Stimulated activated CD8-positive, alpha-beta memory T cell treated with anti-CD3 and anti-CD28 coated beads, Interleukin-2, amount 100 ng/mL, for 1 hour (primary cell): ENCODE measurements around the gene C6orf58.

ENCODE experiments used
- DNase-seq, 2 donors: peaks; one replicate each; pipeline ENCODE4 v3.0.0-alpha.2; 2020; ENCODE audit warnings: low read depth in 2 of 2

The C6orf58 gene

DNA sequence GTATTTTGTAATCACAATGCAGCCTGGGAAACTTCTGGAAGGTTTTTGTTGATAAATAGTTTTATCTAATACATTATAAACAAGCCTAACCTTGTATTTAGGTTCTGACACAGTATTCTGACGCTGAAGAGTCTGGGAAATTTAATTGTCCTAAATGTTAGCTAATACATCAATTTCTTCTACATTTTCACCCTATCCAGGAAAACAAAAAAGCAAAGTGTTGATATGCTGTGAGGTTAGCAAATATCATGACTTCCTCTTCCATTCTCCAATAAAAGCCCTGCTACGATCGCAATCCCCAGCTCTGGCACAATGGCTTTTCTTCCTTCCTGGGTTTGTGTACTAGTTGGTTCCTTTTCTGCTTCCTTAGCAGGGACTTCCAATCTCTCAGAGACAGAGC is at the start of gene C6orf58:
Gene C6orf58 (plus strand): TSS at position 301 of the 400 bp plus-strand sequence. CDS start 12 bp downstream, at position 313.
- DNase-seq = no peak

DNA sequence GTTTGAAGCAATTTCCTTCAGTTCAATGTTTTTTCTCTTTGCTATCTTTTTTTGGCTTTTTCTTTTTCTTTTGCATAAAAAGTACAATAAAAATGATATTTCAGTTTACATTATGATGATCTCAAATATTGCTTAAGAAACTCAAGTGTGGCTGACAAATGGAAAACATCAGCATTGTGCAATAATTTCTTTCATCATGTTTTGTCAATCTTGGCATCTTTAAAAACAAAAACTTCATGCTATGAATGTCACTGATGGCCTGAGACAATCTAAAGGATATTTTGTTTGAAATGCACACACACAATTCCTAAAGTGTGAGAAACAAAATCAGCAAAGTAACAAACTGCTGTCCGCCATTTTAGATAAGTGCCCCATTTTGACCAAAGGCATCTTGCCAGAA is 44.0 kb upstream of the C6orf58 start:
- DNase-seq = no peak

DNA sequence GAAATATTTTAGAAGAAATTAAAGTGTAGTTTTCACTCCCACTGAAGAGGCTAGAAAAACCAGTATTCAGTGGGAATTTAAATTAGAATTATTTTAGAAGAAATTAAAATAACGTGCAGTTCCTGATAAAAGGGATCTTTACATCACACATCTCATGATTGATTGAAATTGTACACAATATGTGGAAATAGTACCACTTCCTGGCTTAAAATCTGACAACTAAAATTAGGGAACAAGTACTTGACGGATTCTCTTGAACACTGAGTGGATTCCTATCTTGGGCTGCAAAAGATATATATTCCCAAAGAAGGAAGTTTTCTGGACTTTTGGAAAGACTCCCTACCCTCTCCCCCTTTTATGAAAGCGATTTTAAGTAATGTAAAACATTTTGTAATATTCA is 43.2 kb upstream of the C6orf58 start:
- no peak for DNase-seq

DNA sequence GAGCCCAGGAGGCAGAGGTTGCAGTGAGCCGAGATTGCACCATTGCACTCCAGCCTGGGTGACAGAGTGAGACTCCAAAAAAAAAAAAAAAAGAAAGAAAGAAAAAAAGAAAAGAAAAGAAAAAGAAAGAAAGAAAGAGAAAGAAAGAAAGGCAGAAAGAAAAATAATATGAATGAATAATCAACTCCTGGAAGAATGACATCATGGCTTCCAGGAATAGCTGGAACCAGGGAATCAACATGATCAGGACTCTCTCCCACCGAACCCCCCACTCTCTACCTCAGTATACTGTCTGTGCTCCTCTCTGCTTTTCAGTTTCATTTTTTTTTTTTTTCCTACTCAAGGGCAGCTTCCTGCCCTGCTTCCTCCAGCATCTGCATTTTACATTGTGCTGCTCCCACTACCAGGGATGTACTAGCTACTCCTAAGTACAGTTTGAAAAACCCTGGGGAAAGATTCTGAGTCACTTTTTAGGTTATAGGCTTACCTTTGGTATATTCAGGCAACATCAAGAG is 38.2 kb upstream of the C6orf58 start:
- no peak for DNase-seq

DNA sequence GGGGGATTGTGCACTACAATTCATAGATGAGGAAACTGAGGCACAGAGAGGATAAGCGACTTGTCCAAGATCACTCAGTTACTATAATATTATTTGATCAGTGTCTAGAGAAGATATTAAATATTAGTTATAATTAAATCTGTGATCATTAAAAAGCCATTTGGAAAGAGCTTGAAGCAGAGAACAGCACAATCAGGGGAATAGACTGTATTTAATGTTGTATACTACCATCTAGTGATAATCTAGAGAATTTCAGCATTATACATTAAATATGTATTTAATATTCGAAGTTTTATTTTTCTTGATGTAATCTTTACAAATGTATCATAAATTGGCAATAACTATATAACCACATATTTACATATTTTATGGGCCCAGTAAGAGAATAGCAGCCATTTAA is 37.7 kb upstream of the C6orf58 start:
- no peak for DNase-seq

DNA sequence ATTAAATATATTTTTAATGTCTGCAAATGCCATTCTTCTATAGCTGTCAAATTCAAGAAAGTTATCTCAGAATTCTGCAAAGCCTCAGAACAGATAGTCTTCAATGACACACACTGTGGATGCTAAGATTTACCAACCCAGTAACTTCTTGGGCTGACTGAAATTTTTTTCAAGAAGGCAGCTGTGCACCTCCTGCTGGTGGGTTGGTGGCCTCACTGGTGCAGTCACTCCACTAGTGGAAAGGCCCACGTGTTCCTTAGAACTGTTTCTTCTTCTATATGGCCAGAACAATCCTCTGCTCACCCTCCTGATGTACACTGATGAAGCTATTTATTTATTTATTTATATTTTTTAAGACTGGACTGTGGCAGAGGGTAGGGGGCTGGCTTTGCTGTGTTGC is 29.8 kb upstream of the C6orf58 start:
- no peak for DNase-seq

DNA sequence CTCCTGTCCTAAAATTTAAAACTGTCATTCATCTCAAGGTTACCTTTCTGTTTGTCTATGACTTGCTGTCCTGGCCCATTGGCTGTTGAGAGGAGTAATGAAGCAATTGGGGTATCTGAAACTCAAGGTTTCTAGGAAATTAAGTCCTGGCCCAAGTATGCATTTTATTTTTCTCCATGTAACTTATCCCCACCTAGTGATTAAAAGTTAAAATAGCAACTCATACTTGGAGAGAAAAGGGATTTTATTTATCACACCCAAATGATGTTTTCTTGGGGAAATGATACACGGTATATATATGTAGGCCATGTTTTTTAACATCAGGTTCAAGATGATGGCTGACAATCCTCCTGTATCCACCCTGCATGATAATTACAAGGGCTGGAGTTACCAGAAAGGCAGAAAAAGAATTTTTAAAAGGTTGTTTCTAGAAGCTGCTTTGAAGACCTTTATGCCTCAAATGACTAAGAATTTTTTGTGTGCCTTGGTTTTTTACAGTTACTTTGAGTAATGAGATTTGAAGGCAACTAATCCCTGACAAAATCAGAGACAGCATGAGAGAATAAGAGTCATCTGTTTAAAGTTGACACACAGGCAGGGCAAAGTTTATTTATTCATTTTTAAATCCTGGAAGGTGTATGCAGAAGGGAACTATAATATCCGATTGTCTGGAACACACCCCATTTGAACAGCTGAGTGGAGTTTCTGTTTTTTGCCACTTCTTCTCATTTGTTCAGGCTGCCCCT is 28.9 kb upstream of the C6orf58 start:
- no peak for DNase-seq

DNA sequence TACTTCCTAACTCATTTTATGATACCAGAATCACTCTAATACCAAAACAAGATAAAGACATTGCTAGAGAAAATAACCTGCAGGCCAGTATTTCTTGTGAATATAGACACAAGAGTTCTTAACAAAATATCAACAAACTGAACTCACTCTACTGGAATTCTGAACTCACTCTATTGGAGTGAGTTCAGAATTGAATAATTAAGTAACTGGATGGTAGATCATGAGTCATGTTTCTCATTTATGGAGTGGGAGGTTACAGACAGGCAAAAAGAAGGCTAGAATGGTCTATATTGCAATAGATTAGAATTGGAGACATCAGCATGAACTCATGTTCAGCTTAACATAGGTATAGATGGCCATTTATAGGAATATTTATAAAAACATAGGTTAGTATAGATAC is 26.6 kb upstream of the C6orf58 start:
- DNase-seq = no peak

DNA sequence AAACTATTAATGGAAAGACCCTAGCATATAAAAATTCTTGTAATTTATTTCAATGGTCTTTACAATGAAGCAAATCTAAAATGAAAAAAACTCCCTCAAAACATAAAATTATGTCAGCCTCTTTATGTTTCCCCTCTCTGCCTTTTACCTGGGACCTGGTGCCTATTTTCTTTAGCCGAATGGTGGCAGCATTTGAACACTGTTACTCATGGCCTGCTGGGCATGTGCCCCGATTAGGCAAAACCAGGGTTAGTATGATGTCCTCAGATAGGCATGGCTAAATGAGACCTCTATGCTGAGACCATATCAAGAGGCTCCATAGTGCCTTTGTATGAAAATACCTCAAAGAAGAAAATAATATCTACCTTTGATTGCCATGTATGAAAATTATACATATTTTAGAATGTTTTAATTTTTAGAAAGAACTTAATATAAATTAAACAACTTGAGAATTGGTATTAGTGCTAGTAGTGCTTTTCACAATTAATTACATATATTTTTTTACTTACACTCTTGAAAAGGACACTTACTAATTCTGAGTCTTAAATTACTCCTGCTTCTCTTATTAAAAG is 22.5 kb upstream of the C6orf58 start:
- DNase-seq = no peak

DNA sequence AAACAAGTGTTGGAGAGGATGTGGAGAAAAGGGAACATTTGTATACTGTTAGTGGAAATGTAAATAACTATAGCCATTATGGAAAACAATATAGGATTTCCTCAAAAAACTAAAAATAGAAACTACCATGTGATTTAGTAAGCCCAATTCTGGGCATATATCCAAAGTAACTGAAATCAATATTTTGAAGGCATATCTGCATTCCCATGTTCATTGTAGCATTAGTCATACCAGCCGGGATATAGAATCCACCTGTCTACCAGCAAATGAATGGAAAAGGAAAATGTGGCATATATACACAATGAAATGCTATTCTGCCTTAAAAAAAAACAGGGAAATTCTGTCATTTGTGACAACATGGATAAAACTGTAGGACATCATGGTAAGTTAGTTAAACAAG is 15.3 kb upstream of the C6orf58 start:
- DNase-seq = no peak

DNA sequence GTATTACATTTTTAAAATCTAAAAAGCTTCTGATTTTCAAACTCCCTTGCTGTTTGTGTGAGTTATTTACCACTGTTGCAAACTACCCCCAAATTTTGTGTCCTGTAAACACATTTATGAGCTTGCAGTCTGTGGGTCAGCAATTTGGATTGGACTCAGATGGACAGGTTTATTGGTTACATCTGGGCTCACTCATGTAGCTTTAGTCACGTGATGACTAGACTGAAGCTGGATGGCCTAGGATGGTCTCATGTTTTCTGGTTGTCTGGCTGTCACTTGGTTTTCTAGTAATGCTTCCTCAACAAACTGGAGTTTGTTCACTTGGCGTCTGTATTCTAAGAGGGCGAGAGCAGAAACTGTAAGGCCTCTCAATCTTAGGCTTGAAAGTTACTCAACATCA is 12.2 kb upstream of the C6orf58 start:
- no peak for DNase-seq

DNA sequence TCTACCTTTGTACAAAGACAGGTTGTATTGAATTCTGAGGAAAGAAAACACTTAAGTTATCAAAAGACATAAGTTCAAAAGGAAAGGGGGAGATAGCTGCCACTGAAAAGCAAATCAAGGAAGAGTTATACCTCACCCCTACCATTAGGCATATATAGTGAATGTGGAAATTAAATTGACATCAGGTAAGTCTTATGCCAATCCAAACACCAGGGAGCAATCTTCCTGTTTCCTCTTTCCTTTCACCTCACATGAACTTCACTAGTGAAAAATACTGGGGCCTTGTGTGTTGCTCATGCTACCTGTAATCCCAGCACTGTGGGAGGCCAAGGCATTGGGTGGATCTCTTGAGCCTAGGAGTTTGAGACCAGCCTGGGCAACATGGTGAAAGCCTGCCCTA is 10.9 kb upstream of the C6orf58 start:
- DNase-seq = no peak

DNA sequence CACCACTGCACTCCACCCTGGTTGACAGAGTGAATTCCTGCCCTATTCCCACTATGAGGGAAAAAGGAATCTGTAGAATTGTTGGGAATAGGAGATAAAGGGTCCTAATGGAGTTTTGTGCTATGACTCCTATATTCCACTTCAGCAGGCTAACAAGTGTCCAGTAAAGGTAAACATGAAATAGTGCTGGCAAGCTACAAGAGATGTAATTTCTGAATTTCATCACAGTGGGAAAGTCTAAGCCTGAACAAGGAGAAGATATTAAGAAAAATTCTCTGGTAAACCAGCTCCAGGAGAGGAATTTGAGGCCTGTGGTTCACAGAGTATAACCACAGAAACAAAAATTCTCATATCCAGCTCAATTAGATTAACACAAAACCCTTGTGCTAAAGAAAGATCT is 10.3 kb upstream of the C6orf58 start:
- DNase-seq = no peak

DNA sequence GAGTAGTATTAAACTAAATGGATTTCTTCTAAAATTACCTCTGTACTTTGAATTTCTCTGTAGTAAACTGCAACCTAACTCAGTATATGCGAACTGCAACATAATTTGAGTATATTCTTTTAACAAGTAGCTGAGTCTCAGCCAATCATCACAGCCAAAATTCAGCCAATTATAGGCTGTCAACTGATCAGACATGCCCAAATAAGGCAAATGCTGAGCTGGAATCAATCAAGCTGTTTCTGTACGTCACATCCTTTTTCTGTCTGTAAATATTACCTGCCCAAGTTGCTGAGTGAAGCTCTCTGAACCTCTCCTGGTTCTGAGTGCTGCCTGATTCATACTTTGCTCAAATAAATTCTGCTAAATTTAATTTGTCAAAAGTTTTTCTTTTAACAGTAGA is 9.5 kb upstream of the C6orf58 start:
- no peak for DNase-seq

DNA sequence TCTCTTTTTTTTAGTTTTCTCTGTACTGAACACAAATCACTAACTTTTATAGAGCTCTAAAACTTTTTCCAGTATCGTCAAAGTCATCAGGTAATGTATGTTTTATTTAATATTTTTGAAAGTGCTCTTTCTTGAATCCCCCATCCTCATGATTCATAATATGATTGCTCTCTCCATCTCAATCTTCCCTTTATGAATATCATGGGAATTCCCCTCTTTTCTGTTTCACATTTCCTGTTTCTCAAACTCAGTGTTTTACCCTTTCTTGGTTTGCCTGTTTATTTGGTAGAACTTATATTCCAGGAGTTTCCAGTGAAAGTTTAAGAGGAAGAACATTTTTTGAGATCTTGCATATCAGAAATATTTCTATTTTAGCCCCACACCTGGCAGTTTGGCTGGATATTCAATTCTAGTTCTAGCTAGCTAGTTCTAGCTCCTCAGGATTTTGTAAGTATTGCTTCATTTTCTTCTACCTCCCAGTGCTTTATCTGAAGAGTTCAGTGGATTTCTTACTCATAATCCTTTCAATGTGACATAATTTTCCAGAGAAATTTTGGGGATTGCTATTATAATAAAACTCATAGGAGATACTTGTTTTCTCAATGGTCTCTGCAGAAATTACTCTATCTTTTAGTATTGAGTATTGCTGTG is 6.1 kb upstream of the C6orf58 start:
- DNase-seq = no peak

DNA sequence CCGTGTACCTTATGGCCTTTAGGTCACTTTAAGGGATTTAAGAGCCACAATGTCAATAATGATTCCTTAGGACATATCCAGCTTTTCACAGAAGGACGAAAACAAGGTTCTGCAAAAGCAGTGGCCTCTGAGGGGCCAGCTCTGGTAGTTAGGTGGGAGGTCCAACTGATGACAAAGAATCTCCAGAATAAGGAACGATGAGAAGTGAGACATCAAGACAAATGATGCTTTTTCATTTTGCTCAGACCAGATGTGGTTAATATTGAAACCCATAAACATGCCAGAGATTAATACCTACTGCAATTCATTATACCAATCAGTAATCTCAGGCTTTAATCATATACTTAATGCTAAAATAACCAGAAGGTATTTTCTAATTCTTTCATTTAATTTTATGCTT is 1.9 kb downstream of the C6orf58 start:
- DNase-seq = no peak

DNA sequence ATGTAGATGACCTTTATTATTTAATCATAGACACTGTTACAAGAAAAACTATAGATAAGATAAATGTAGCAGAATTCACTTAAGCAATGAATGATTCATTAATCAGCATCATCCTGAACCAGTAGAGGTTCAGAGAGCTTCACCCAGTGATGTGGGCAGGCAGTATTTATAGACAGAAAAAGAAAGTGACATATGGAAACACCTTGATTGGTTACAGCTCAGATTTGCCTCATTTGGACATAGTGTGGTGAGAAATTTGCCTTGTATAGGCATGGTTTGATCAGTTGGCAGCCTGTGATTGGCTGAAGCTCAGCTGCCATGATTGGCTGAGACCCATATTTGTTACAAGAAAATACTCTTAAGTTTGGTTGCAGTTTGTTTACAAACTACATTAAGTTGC is 4.6 kb downstream of the C6orf58 start:
- DNase-seq = no peak

DNA sequence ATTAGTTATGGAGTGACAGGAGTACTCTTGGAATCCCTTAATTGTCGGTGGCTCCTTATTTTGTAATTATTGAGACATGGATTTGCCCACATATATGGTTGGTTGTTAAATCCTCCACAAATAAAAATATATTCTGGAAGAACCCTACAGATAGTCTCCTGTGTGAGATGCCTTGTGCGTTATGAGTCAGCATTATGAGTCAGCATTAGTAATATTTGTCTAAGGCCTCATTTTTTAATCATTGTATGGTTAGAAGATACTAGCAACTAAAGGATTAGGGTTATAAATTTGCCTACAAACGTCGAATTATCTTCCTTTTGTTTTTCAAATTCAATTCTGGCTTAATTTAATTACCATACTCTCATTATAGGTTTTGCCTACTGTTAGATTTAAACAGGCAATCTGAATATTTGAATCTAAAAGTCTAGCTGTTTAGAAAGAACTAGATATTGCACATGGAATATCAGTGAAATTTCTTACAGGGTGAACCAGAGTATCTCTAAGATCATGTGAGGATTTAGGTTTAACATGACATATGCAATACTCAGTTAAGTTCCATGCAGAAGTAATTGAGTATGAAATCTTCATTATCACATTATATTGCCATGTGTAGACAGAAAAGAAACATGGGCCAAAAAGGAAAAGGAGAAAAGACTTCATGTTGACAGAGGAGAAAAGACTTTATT is 5.9 kb downstream of the C6orf58 start:
- DNase-seq = no peak

DNA sequence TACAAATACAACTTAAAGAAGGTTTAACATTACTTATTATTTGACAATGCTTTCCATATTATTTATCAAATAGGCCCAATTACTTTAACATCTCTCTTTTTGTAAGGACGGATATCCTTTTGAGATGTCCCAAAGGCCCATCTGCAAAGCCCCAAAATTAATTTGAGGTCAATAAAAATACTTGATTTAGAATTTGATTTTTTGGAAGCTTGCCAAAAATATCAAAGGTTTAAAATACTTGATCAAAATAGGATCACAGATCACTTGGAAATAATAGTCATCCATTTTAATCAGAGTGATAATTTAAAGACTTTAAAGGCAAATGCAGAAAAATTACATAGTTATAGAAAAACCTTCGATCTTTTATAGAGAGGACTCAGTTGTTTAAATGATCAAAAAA is 8.1 kb downstream of the C6orf58 start:
- no peak for DNase-seq

DNA sequence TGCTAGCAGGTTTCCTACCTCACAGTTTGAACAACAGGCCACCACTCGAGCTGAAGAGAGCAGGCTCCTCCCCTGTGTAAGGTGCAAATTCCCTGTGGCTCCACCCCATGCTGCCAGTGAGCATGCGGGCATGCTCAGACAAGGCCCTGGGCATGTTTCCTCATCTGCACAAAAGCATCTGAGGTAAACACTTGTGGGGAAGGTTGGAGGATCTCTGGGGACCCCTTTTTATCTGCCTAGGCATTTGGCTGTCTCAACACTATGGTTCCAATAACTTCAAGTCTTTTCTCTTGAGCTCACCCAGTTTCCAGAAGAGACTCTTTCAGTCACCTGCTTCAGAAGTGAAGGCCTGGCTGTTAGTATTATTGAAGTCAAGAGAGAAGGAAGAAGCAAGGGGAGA is 9.4 kb downstream of the C6orf58 start:
- DNase-seq = no peak

DNA sequence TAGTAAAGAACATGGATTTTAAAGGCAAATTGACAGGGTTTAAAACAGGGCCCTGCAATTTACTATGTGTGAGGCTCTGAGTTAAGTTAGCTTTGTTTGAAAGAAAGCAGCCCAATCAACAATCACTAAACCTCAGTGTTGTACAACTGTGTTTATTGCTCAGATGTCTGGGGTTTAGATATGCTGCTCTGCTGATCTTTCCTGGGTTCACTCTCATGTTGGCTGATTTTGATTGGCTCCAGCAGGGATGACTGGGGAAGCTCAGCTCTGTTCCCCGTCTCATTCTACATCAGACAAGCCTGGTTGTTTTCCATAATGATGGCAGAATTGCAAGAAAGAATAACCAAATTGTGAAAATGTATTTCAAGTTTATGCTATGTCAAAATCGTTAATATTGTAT is 10.9 kb downstream of the C6orf58 start:
- no peak for DNase-seq

DNA sequence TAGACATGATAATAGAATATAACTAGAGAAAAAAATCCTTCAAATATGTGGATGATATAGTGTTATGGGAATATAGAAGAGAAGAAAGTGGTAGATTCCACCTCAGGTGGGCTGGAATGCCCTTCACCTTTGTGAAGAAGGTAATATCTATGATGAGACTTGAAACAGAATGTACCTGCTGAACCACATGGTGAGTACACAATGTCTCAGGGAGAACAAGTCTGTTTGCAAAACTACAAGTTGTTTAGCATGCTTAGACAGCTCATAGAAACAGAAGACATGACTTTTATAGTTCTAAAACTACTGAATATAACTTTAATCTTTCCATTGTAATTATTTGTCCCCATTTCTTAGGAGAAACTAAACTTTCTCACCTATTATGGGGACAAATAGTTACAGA is 12.2 kb downstream of the C6orf58 start:
- no peak for DNase-seq

DNA sequence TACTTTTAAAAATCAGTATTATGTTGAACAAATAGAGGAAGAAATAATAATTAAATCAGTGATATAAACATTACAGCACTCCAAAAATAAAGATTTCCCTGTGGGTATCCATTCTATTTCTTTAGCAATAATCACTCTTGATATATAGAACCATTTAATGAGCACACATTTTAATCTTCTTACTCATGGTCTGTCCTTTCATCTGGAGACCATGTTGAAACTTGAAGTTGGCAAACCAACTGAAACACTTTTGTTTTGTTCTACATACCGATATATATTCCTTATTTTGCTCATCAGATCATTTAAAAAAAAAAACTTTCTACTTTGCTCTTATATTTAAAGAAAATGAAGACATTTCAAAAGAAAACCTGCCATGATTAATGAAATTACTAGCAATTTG is 13.4 kb downstream of the C6orf58 start:
- DNase-seq = no peak
